Lower lobe of right lung (tissue), 2 donors: ENCODE measurements around the gene SHLD1. TPM values are rescaled to one million over a fixed set of nuclear protein-coding genes. Genes with fewer than 3 reads are reported as not detected.
"Not testable (repeated sequence)": the region's sequence is repeated elsewhere in the genome, so short reads cannot be mapped to it uniquely, and the experiment has no call there.

Experiments
- ATAC-seq, 2 donors: fragments of 200-7000 bp; cut with Tn5 transposase; one replicate each; pipeline ENCODE4 v1.9.1; 2020 to 2022; ENCODE audit warnings: mild to moderate bottlenecking in 2 of 2, moderate library complexity in 2 of 2
- DNase-seq: peaks from one replicate; pipeline ENCODE4 v3.0.0-alpha.2; 2020
- H3K27ac ChIP-seq: fragments of 200-600 bp; one replicate; pipeline ENCODE4 v1.8.0; 2022
- H3K27me3 ChIP-seq: fragments of 200-600 bp; one replicate; pipeline ENCODE4 v1.8.0; 2022; ENCODE audit warnings: low read depth
- H3K36me3 ChIP-seq: fragments of 200-600 bp; one replicate; pipeline ENCODE4 v1.8.0; 2022; ENCODE audit warnings: mild to moderate bottlenecking
- H3K4me1 ChIP-seq: fragments of 200-600 bp; one replicate; pipeline ENCODE4 v1.8.0; 2022
- H3K4me3 ChIP-seq: fragments of 200-600 bp; one replicate; pipeline ENCODE4 v1.8.0; 2022; ENCODE audit warnings: mild to moderate bottlenecking
- H3K9me3 ChIP-seq: fragments of 200-600 bp; one replicate; pipeline ENCODE4 v1.8.0; 2022
- intact Hi-C: fragments of 100-400 bp; cut with DNase I; formaldehyde crosslinking; loops from one replicate; pipeline ENCODE4 v1.11.0; 2022
- total RNA-seq: library from RNA; stranded (reverse); fragmentation: NEBNext Ultra II Directional; extraction: Animal tissue kit (Norgen Biotek cat#: 25700); gene quantifications from one replicate; pipeline ENCODE4 v1.2.1, GENCODE V29; 2021
- TF ChIP-seq, protein P1 (sequence below): fragments of 200-600 bp; IDR thresholded peaks from one replicate; pipeline ENCODE4 v1.8.0; 2022; ENCODE audit warnings: antibody characterized with exemption, mild to moderate bottlenecking
- donor health status: DM: no; HTN: yes; CAD: no; lungs with severe emphysema.

The SHLD1 gene
- total RNA-seq, 1 donor from 2014 or later, result 6.0 TPM

GRCh38 chr20:5731753-5732366, 18.3 kb upstream of the SHLD1 start:
- intact Hi-C loops, result no loop called here
- Histone ChIP-seq H3K4me1 (peaks cover 25% of the 10 kb centered on the region), H3K4me3 (no peak overlapping the region), H3K27ac (no peak overlapping the region), H3K36me3 (no peaks in the 10 kb centered on the region), H3K27me3 (no peaks in the 10 kb centered on the region), H3K9me3 (no peaks in the 10 kb centered on the region)
- TF ChIP-seq, protein P1, sequence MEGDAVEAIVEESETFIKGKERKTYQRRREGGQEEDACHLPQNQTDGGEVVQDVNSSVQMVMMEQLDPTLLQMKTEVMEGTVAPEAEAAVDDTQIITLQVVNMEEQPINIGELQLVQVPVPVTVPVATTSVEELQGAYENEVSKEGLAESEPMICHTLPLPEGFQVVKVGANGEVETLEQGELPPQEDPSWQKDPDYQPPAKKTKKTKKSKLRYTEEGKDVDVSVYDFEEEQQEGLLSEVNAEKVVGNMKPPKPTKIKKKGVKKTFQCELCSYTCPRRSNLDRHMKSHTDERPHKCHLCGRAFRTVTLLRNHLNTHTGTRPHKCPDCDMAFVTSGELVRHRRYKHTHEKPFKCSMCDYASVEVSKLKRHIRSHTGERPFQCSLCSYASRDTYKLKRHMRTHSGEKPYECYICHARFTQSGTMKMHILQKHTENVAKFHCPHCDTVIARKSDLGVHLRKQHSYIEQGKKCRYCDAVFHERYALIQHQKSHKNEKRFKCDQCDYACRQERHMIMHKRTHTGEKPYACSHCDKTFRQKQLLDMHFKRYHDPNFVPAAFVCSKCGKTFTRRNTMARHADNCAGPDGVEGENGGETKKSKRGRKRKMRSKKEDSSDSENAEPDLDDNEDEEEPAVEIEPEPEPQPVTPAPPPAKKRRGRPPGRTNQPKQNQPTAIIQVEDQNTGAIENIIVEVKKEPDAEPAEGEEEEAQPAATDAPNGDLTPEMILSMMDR, result no peak
- DNase-seq, result no peak
- ATAC-seq, result no peak

DNA sequence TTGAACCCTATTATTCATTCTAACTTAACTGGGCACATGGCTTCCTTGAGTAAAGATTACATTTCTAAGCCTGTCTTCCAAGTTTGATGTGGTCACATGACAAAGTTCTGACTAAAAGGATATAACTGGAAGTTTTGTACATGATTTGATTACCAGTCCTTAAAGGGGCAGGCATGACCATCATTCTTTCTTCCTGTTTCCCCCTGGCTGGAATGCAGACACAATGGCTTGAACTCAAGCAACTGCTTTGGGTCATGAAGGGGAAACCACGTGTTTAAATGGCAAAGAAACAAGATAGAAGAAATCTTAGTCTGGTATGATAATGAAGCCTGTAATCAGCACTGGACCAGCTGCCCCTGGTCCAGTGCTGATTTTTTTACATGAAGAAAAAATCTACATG, 15.6 kb upstream of the SHLD1 start:
- Histone ChIP-seq H3K27me3 (no peaks in the 10 kb centered on the region), H3K9me3 (no peaks in the 10 kb centered on the region), H3K4me3 (no peak overlapping the region), H3K4me1 (peaks cover 37% of the 10 kb centered on the region), H3K27ac (no peak overlapping the region), H3K36me3 (no peaks in the 10 kb centered on the region)
- intact Hi-C loops, result no loop called here
- ATAC-seq (no peak), DNase-seq (no peak)
- TF ChIP-seq, protein P1, result no peak

DNA sequence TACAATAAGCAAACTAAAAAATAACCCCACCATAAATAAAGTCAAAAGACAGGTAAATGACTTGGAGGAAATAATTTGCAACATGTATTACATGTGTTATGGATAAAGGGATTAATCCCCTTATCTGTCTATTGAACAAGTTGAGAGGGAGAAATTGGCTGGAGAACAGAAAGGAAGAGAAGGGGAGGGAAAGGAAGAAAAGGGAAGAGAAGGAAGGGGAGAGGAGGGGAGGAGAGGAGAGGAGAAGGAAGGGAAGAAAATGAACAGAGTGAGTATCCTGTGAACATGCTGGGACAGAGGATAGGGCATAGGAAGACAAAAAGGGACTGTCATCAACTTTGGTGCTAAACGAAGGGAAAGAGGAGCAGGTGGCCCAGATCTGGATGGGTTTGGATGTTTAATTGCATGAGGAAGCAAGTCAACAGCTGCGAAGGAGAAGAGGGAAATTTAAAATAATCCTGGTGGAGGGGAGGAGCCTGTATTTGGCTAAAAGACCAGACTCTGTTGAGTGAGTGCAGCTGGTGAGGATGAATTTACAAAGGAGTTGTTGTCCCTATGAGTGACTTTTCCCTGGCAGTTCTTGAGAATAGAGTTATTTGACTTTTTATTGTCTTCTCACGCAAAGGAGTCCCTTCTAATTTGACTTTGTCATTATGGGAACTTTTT, 14.2 kb upstream of the SHLD1 start:
- Histone ChIP-seq H3K4me3 (no peak overlapping the region), H3K27ac (no peak overlapping the region), H3K36me3 (no peaks in the 10 kb centered on the region), H3K27me3 (no peaks in the 10 kb centered on the region), H3K9me3 (no peaks in the 10 kb centered on the region), H3K4me1 (peaks cover 35% of the 10 kb centered on the region)
- intact Hi-C loops, result no loop called here
- TF ChIP-seq, protein P1, result no peak
- ATAC-seq (no peak), DNase-seq (no peak)

DNA sequence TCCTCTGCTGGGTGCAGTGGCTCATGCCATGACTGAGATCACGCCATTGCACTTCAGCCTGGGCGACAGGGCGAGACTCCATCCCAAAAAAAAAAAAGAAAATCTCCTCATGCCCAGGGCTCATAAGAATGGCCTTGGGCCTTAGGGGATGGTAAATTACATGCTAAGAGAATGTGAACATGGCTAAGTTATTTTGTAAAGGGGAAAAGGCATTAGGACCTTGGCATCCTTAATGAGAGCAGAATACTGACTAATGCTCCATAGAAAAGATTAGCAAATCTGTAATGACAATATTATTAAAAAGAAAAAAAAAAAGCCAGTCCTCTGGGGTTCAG, 12.6 kb upstream of the SHLD1 start:
- intact Hi-C loops, result no loop called here
- no peak for ATAC-seq
- Histone ChIP-seq H3K4me1 (peaks cover 22% of the 10 kb centered on the region), H3K27ac (no peak overlapping the region), H3K4me3 (no peak overlapping the region), H3K9me3 (no peaks in the 10 kb centered on the region), H3K27me3 (no peaks in the 10 kb centered on the region), H3K36me3 (no peaks in the 10 kb centered on the region)
- TF ChIP-seq, protein P1, result no peak
- DNase-seq, result no peak

GRCh38 chr20:5737966-5738365, 12.2 kb upstream of the SHLD1 start:
- intact Hi-C loops, result no loop called here
- H3K4me1 ChIP-seq, result peaks cover 22% of the 10 kb centered on the region
- H3K36me3 ChIP-seq, result no peaks in the 10 kb centered on the region
- no peaks in the 10 kb centered on the region for H3K9me3 ChIP-seq
- DNase-seq, result no peak
- no peak overlapping the region for H3K4me3 ChIP-seq
- H3K27ac ChIP-seq, result no peak overlapping the region
- no peak for ATAC-seq
- TF ChIP-seq, protein P1, result no peak
- no peaks in the 10 kb centered on the region for H3K27me3 ChIP-seq

DNA sequence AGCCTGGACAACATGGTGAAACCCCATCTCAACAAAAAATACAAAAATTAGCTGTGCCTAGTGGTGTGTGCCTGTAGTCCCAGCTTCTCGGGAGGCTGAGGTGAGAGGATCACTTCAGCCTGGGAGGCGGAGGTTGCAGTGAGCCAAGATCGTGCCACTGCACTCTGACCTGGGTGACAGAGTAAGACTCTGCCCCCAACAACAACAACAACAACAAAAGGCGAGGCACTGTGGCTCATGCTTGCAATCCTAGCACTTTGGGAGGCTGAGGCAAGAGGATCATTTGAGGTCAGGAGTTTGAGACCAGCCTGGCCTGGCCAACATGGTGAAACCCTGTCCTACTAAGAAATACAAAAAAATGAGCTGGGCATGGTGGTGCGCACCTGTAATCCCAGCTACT, 9.6 kb upstream of the SHLD1 start:
- DNase-seq, H3K4me3 ChIP-seq, H3K36me3 ChIP-seq, H3K27ac ChIP-seq, ATAC-seq, intact Hi-C loops, H3K9me3 ChIP-seq, H3K27me3 ChIP-seq: not testable (repeated sequence)
- peaks cover 22% of the 10 kb centered on the region for H3K4me1 ChIP-seq
